H1 (cell line): Measurements from ENCODE around the gene GNS. TPM values are rescaled to one million over a fixed set of nuclear protein-coding genes. Genes with fewer than 3 reads are reported as not detected.

Experiments used
- CTCF ChIA-PET: fragments of 300-600 bp; sonication (Branson Sonifier 250); formaldehyde crosslinking; loops from one replicate; lab custom pipeline; 2021; ENCODE audit not compliant: partially characterized antibody; lab: Charles Lee
- POLR2A ChIA-PET: fragments of 300-600 bp; sonication (Branson Sonifier 250); formaldehyde crosslinking; loops from one replicate; lab custom pipeline; 2021; ENCODE audit warnings: inconsistent platforms; ENCODE audit not compliant: partially characterized antibody; lab: Charles Lee
- DNase-seq, 2 experiments: peaks; one replicate each; pipeline versions ENCODE4 v3.0.0 to v3.0.0-alpha.2; 2010 to 2022; ENCODE audit warnings: low spot score in 2 of 2, low read depth in 1 of 2, mixed read lengths in 1 of 2
- FAIRE-seq: peaks from 2 replicates; lab custom pipeline; 2011; peaks lifted over from hg19 to GRCh38; lab: Jason Lieb, UNC
- H2AFZ ChIP-seq: 2 replicates; pipeline ENCODE4 v1.8.1; 2012; ENCODE audit warnings: low read length, inconsistent platforms
- H2AK5ac ChIP-seq: 2 replicates; pipeline ENCODE4 v1.6.1; 2013; ENCODE audit warnings: low read depth, low read length
- H2BK120ac ChIP-seq: replicated peaks from 2 replicates; pipeline ENCODE3; 2013; ENCODE audit warnings: low read depth, low read length, inconsistent platforms
- H2BK12ac ChIP-seq: 2 replicates; pipeline ENCODE4 v1.6.1; 2013; ENCODE audit warnings: low read depth, low read length
- H2BK15ac ChIP-seq: 2 replicates; pipeline ENCODE4 v1.6.1; 2013; ENCODE audit warnings: low read length
- H2BK20ac ChIP-seq: 2 replicates; pipeline ENCODE4 v1.6.1; 2013; ENCODE audit warnings: low read length
- H2BK5ac ChIP-seq: 2 replicates; pipeline ENCODE4 v1.6.1; 2013; ENCODE audit warnings: low read depth, low read length
- H3K14ac ChIP-seq: 2 replicates; pipeline ENCODE4 v1.6.1; 2013; ENCODE audit warnings: inconsistent platforms; ENCODE audit not compliant: insufficient read length
- H3K18ac ChIP-seq: 2 replicates; pipeline ENCODE4 v1.6.1; 2013; ENCODE audit warnings: low read length; ENCODE audit errors: extremely low read depth
- H3K23ac ChIP-seq: 2 replicates; pipeline ENCODE4 v1.6.1; 2013; ENCODE audit warnings: inconsistent platforms; ENCODE audit not compliant: insufficient read length
- H3K23me2 ChIP-seq: 2 replicates; pipeline ENCODE4 v1.6.1; 2013; ENCODE audit warnings: low read depth, low read length
- H3K27ac ChIP-seq: 2 replicates; pipeline ENCODE4 v1.6.1; 2011; ENCODE audit warnings: low read depth, low read length, inconsistent platforms
- H3K27me3 ChIP-seq, 4 experiments: replicated peaks in 1 of 4; 1 replicate in 1 of 4; 2 replicates in 3 of 4; pipeline versions ENCODE4 v1.6.1 to v1.8.1; 2011 to 2013; ENCODE audit warnings: low read length in 3 of 4, mild to moderate bottlenecking in 3 of 4, inconsistent platforms in 2 of 4, mixed read lengths in 2 of 4, moderate library complexity in 1 of 4; ENCODE audit not compliant: control insufficient read depth in 3 of 4, insufficient read depth in 3 of 4; ENCODE audit errors: extremely low read depth in 1 of 4
- H3K36me3 ChIP-seq, 4 experiments: 2 replicates each; pipeline versions ENCODE4 v1.6.1 to v1.8.1; 2011 to 2013; ENCODE audit warnings: mild to moderate bottlenecking in 4 of 4, low read length in 3 of 4, moderate library complexity in 2 of 4, control low read depth in 1 of 4, inconsistent platforms in 1 of 4; ENCODE audit not compliant: insufficient read depth in 4 of 4, control insufficient read depth in 2 of 4
- H3K4ac ChIP-seq: replicated peaks from 2 replicates; pipeline ENCODE3; 2013; ENCODE audit warnings: low read length, low read depth, mixed read lengths, inconsistent platforms; ENCODE audit not compliant: insufficient read length
- H3K4me1 ChIP-seq, 4 experiments: replicated peaks in 1 of 4; 1 replicate in 1 of 4; 2 replicates in 3 of 4; pipeline versions ENCODE4 v1.6.1 to v1.8.1; 2011 to 2013; ENCODE audit warnings: low read length in 3 of 4, inconsistent platforms in 2 of 4, mixed read lengths in 1 of 4; ENCODE audit not compliant: insufficient read depth in 4 of 4, control insufficient read depth in 3 of 4
- H3K4me2 ChIP-seq, 2 experiments: 2 replicates each; pipeline versions ENCODE4 v1.6.1 to v1.8.1; 2011 to 2013; ENCODE audit warnings: low read depth in 2 of 2, low read length in 2 of 2, control low read depth in 1 of 2, inconsistent platforms in 1 of 2, mild to moderate bottlenecking in 1 of 2; ENCODE audit not compliant: insufficient read depth in 1 of 2
- H3K4me3 ChIP-seq, 4 experiments: fragments of 200-600, 300-600 bp in 1 of 4; sonication (generic), shearing (Covaris generic), sonication (Bioruptor Twin) in 1 of 4; 2 replicates each; pipeline versions ENCODE4 v1.5.1 to v1.8.1; 2011 to 2016; ENCODE audit warnings: low read length in 4 of 4, low read depth in 3 of 4, control low read depth in 2 of 4, inconsistent platforms in 2 of 4, mild to moderate bottlenecking in 2 of 4, mixed read lengths in 1 of 4, moderate library complexity in 1 of 4; ENCODE audit not compliant: insufficient read depth in 2 of 4; ENCODE audit errors: extremely low read depth in 1 of 4
- H3K56ac ChIP-seq: replicated peaks from 2 replicates; pipeline ENCODE3; 2013; ENCODE audit warnings: low read depth, mild to moderate bottlenecking, mixed read lengths, low read length, inconsistent platforms; ENCODE audit not compliant: insufficient read length
- H3K79me1 ChIP-seq: 2 replicates; pipeline ENCODE4 v1.6.1; 2013; ENCODE audit warnings: low read depth, low read length, control low read depth
- H3K79me2 ChIP-seq, 2 experiments: 2 replicates each; pipeline versions ENCODE4 v1.6.1 to v1.8.1; 2012 to 2013; ENCODE audit warnings: low read length in 2 of 2, mild to moderate bottlenecking in 2 of 2, inconsistent platforms in 1 of 2; ENCODE audit not compliant: insufficient read depth in 2 of 2, control insufficient read depth in 1 of 2
- H3K9ac ChIP-seq, 4 experiments: replicated peaks in 1 of 4; 1 replicate in 1 of 4; 2 replicates in 3 of 4; pipeline versions ENCODE4 v1.6.1 to v1.8.1; 2011 to 2013; ENCODE audit warnings: low read depth in 3 of 4, low read length in 3 of 4, control low read depth in 2 of 4, mild to moderate bottlenecking in 2 of 4, moderate library complexity in 2 of 4, inconsistent platforms in 1 of 4; ENCODE audit errors: extremely low read depth in 1 of 4
- H3K9me3 ChIP-seq, 2 experiments: 2 replicates each; pipeline versions ENCODE4 v1.6.1 to v1.8.1; 2012 to 2013; ENCODE audit warnings: mild to moderate bottlenecking in 2 of 2, moderate library complexity in 2 of 2, control low read depth in 1 of 2, inconsistent platforms in 1 of 2, low read depth in 1 of 2, low read length in 1 of 2, mixed read lengths in 1 of 2; ENCODE audit not compliant: insufficient read depth in 2 of 2
- H4K20me1 ChIP-seq, 2 experiments: replicated peaks in 1 of 2; 2 replicates each; pipeline versions ENCODE3 to v1.8.1; 2011 to 2013; ENCODE audit warnings: inconsistent platforms in 2 of 2, low read length in 2 of 2, mild to moderate bottlenecking in 1 of 2; ENCODE audit not compliant: insufficient read depth in 2 of 2, control insufficient read depth in 1 of 2
- H4K5ac ChIP-seq: 2 replicates; pipeline ENCODE4 v1.6.1; 2013; ENCODE audit warnings: low read length, low read depth, mixed read lengths, inconsistent platforms; ENCODE audit not compliant: insufficient read length
- H4K8ac ChIP-seq: 2 replicates; pipeline ENCODE4 v1.8.0; 2013; ENCODE audit warnings: mild to moderate bottlenecking, moderate library complexity, low read length, inconsistent platforms; ENCODE audit not compliant: insufficient read depth; ENCODE audit errors: extremely low read depth
- H4K91ac ChIP-seq: replicated peaks from 2 replicates; pipeline ENCODE3; 2013; ENCODE audit warnings: low read length, mixed read lengths, inconsistent platforms; ENCODE audit not compliant: insufficient read length
- CHD2 ChIP-seq: IDR thresholded peaks from 2 replicates; pipeline ENCODE4 v1.6.1; 2012; ENCODE audit warnings: low read length, improper control_type of control experiment
- FOSL1 ChIP-seq: IDR thresholded peaks from 2 replicates; pipeline ENCODE4 v1.6.1; 2011; ENCODE audit warnings: mild to moderate bottlenecking, low read depth, low read length, moderate library complexity; ENCODE audit not compliant: insufficient read depth
- GABPA ChIP-seq: IDR thresholded peaks from 2 replicates; pipeline ENCODE4 v1.6.1; 2011; ENCODE audit warnings: mild to moderate bottlenecking, low read length, moderate library complexity, borderline replicate concordance; ENCODE audit not compliant: insufficient read depth
- GTF2F1 ChIP-seq: IDR thresholded peaks from 2 replicates; pipeline ENCODE4 v1.6.1; 2012; ENCODE audit warnings: low read depth, low read length, improper control_type of control experiment, borderline replicate concordance
- JUND ChIP-seq: IDR thresholded peaks from 2 replicates; pipeline ENCODE4 v1.6.1; 2011; ENCODE audit warnings: mild to moderate bottlenecking, improper control_type of control experiment, low read length
- MAFK ChIP-seq: IDR thresholded peaks from 2 replicates; pipeline ENCODE4 v1.6.1; 2012; ENCODE audit warnings: low read depth, mild to moderate bottlenecking, improper control_type of control experiment, low read length
- NRF1 ChIP-seq: IDR thresholded peaks from 2 replicates; pipeline ENCODE4 v1.6.1; 2011; ENCODE audit warnings: mild to moderate bottlenecking, low read depth, low read length, improper control_type of control experiment
- POLR2A ChIP-seq, 2 experiments: IDR thresholded peaks; 1 replicate in 1 of 2; 2 replicates in 1 of 2; pipeline ENCODE4 v1.6.1; 2011; ENCODE audit warnings: low read depth in 2 of 2, low read length in 2 of 2, mild to moderate bottlenecking in 2 of 2; ENCODE audit errors: control extremely low read depth in 1 of 2
- RBBP5 ChIP-seq: IDR thresholded peaks from 2 replicates; pipeline ENCODE4 v1.7.1; 2012; ENCODE audit warnings: low read depth, mild to moderate bottlenecking, inconsistent platforms, low read length, moderate library complexity, borderline replicate concordance
- SIX5 ChIP-seq: IDR thresholded peaks from 2 replicates; pipeline ENCODE4 v1.6.1; 2011; ENCODE audit warnings: mild to moderate bottlenecking, low read depth, low read length
- SP2 ChIP-seq: IDR thresholded peaks from 2 replicates; pipeline ENCODE4 v1.6.1; 2012; ENCODE audit warnings: mild to moderate bottlenecking, low read length, inconsistent platforms
- TAF7 ChIP-seq: optimal IDR thresholded peaks from 2 replicates; pipeline ENCODE3; 2011; ENCODE audit warnings: low read depth, mild to moderate bottlenecking, inconsistent platforms, low read length, moderate library complexity, borderline replicate concordance
- TCF12 ChIP-seq: IDR thresholded peaks from 2 replicates; pipeline ENCODE4 v1.6.1; 2011; ENCODE audit warnings: low read depth, mild to moderate bottlenecking, low read length
- WGBS, 2 experiments: shearing (Covaris generic) in 1 of 2; methylation state at CpG; one replicate each; pipeline versions ENCODE4 v1.1.6 to v1.1.7; 2013 to 2015; ENCODE audit warnings: low lambda C conversion rate in 2 of 2, mixed read lengths in 2 of 2, inconsistent platforms in 1 of 2, low coverage in 1 of 2, missing lambda C conversion rate in 1 of 2; ENCODE audit not compliant: insufficient replicate concordance in 2 of 2, insufficient coverage in 1 of 2, insufficient read length in 1 of 2; ENCODE audit errors: extremely low coverage in 1 of 2, missing lambda C conversion rate in 1 of 2; 5-methylcytosine and 5-hydroxymethylcytosine counted together
- polyA plus RNA-seq, 7 experiments: library from polyadenylated mRNA; depleted of rRNA in 3 of 7; stranded (reverse) in 5 of 7; unstranded in 2 of 7; fragments of >200 nt in 5 of 7; fragments of 200-250 nt in 2 of 7; gene quantifications; 1 replicate in 5 of 7; 2 replicates in 1 of 7; 4 replicates in 1 of 7; pipeline versions ENCODE4 v1.2.1 to v1.2.3, GENCODE V29; 2011 to 2013; ENCODE audit warnings: missing spikeins in 2 of 7, mixed read lengths in 2 of 7
- total RNA-seq: library from RNA; stranded (reverse); fragmentation: NEBNext Ultra II Directional; extraction: Animal tissue kit (Norgen Biotek cat#: 25700); gene quantifications from 2 replicates; pipeline ENCODE4 v1.2.1, GENCODE V29; 2021

Gene GNS
- total and polyA plus RNA-seq, 2 of the 8 experiments (the other 6 are each of a cell fraction or from before 2014, with no cell fraction given) = 16.0 to 28.5 TPM

DNA sequence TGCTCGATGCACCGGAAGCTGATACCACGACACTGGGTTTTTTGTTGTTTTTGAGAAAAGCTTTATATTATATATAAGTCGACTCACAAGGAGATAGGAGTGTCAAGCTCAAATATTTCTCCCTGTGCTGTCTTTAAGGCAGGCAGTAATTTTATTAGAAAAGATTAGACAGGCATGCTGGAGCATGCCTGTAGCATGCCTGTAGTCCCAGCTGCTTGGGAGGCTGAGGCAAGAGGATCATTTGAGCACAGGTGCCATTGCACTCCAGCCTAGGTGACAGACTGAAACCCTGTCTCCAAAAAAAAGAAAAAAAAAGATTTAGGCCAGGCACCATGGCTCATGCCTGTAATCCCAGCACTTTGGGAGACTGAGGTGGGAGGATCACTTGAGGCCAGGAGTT is 51.8 kb downstream of the GNS start:
- H2BK15ac ChIP-seq = no peak overlapping the region
- CTCF ChIA-PET = interaction anchor here (0.6 to 2.5 kb wide), 11 partner anchors 10 to 184 kb away, joined by 3 to 15 read pairs (median 3); no protein-coding TSS in a partner anchor
- no peak overlapping the region for H3K27ac ChIP-seq
- no peak overlapping the region for H3K9ac ChIP-seq
- no peaks in the 10 kb centered on the region for H3K27me3 ChIP-seq
- H2BK120ac ChIP-seq = no peak overlapping the region
- H3K79me1 ChIP-seq = no peaks in the 10 kb centered on the region
- H3K36me3 ChIP-seq = no peaks in the 10 kb centered on the region
- no peak overlapping the region for H3K4me2 ChIP-seq
- no peaks in the 10 kb centered on the region for H3K79me2 ChIP-seq
- H2BK12ac ChIP-seq = no peak overlapping the region
- TF ChIP-seq FOSL1 (no peak), MAFK (no peak), JUND (no peak), TAF7 (no peak), CHD2 (no peak), SP2 (no peak), SIX5 (no peak), POLR2A (IDR thresholded peaks at IDR 0.05; ENCODE audit: control extremely low read depth in 1 of 2, low read depth in 2 of 2, low read length in 2 of 2) (no peak), GABPA (no peak), NRF1 (no peak), RBBP5 (no peak), TCF12 (no peak), GTF2F1 (no peak)
- TF ChIP-seq, all 59 proteins: peak for 0
- POLR2A ChIA-PET = interaction anchor here (0.6 kb wide), 1 partner anchor 23 kb away, joined by 3 read pairs; no protein-coding TSS in a partner anchor
- H2BK20ac ChIP-seq = no peak overlapping the region
- no peaks in the 10 kb centered on the region for H4K20me1 ChIP-seq
- no peak overlapping the region for H3K4me3 ChIP-seq
- 79% methylated on average over 4 of the region's 4 CpGs; no CpG with 5 or more reads in 1 of the 2 experiments for WGBS, 2 experiments
- no peak overlapping the region for H3K4ac ChIP-seq
- H3K23ac ChIP-seq = no peak overlapping the region
- no peak overlapping the region for H4K91ac ChIP-seq
- FAIRE-seq = no peak
- no peak overlapping the region for H4K8ac ChIP-seq
- DNase-seq = no peak
- no peaks in the 10 kb centered on the region for H3K4me1 ChIP-seq
- H4K5ac ChIP-seq = no peak overlapping the region
- no peaks in the 10 kb centered on the region for H3K23me2 ChIP-seq
- no peak overlapping the region for H3K18ac ChIP-seq
- no peak overlapping the region for H3K14ac ChIP-seq
- no peaks in the 10 kb centered on the region for H3K9me3 ChIP-seq
- no peak overlapping the region for H2AFZ ChIP-seq
- H2AK5ac ChIP-seq = no peak overlapping the region
- H2BK5ac ChIP-seq = no peak overlapping the region
- no peak overlapping the region for H3K56ac ChIP-seq
